Measurements from ENCODE around the gene EIF3D. TPM values are rescaled to one million over a fixed set of nuclear protein-coding genes. Genes with fewer than 3 reads are reported as not detected.
A peak's percentile ranks its signal among the peaks of the same experiment; 100 is the strongest.
"Not testable (repeated sequence)": the region's sequence is repeated elsewhere in the genome, so short reads cannot be mapped to it uniquely, and the experiment has no call there.

The EIF3D gene
- polyA plus RNA-seq, 1 donor: 215 TPM

- no peak for DNase-seq
- Histone ChIP-seq H3K4me1 (ENCODE audit: control insufficient read depth, insufficient read depth, low read length) (no peaks in the 10 kb centered on the region), H3K36me3 (ENCODE audit: control insufficient read depth, insufficient read depth, low read length) (no peaks in the 10 kb centered on the region), H3K9me3 (ENCODE audit: control insufficient read depth, low read depth, low read length) (no peaks in the 10 kb centered on the region), H3K4me3 (ENCODE audit: low read length) (no peak overlapping the region), H3K27me3 (ENCODE audit: control insufficient read depth, insufficient read depth, low read length) (peaks cover 17% of the 10 kb centered on the region), H3K27ac (ENCODE audit: low read length) (no peak overlapping the region)
- WGBS (ENCODE audit: insufficient coverage, low lambda C conversion rate): no CpG with 5 or more reads among the region's 7 CpGs
These were observed 9.6 kb upstream of the EIF3D start for GRCh38 chr22:36538529-36538928.

GRCh38 chr22:36536717-36537116 is 7.8 kb upstream of the EIF3D start:
- Histone ChIP-seq H3K9me3 (ENCODE audit: control insufficient read depth, low read depth, low read length) (no peaks in the 10 kb centered on the region), H3K27me3 (ENCODE audit: control insufficient read depth, insufficient read depth, low read length) (peaks cover 17% of the 10 kb centered on the region), H3K27ac (ENCODE audit: low read length) (no peak overlapping the region), H3K4me1 (ENCODE audit: control insufficient read depth, insufficient read depth, low read length) (no peaks in the 10 kb centered on the region), H3K4me3 (ENCODE audit: low read length) (no peak overlapping the region), H3K36me3 (ENCODE audit: control insufficient read depth, insufficient read depth, low read length) (no peaks in the 10 kb centered on the region)
- no peak for DNase-seq
- no CpG with 5 or more reads among the region's 7 CpGs for WGBS (ENCODE audit: insufficient coverage, low lambda C conversion rate)

- not testable (repeated sequence) for H3K4me1 ChIP-seq (ENCODE audit: control insufficient read depth, insufficient read depth, low read length); H3K4me3 ChIP-seq (ENCODE audit: low read length); H3K27me3 ChIP-seq (ENCODE audit: control insufficient read depth, insufficient read depth, low read length); H3K9me3 ChIP-seq (ENCODE audit: control insufficient read depth, low read depth, low read length); H3K36me3 ChIP-seq (ENCODE audit: control insufficient read depth, insufficient read depth, low read length); H3K27ac ChIP-seq (ENCODE audit: low read length); DNase-seq
- WGBS (ENCODE audit: insufficient coverage, low lambda C conversion rate): no CpG with 5 or more reads among the region's 4 CpGs
These were observed 4.4 kb upstream of the EIF3D start for GRCh38 chr22:36533320-36533719.

- Histone ChIP-seq H3K4me3 (ENCODE audit: low read length) (no peak overlapping the region), H3K4me1 (ENCODE audit: control insufficient read depth, insufficient read depth, low read length) (no peaks in the 10 kb centered on the region), H3K27ac (ENCODE audit: low read length) (no peak overlapping the region), H3K27me3 (ENCODE audit: control insufficient read depth, insufficient read depth, low read length) (peaks cover 3% of the 10 kb centered on the region), H3K36me3 (ENCODE audit: control insufficient read depth, insufficient read depth, low read length) (no peaks in the 10 kb centered on the region), H3K9me3 (ENCODE audit: control insufficient read depth, low read depth, low read length) (no peaks in the 10 kb centered on the region)
- no peak for DNase-seq
- no CpG with 5 or more reads among the region's 2 CpGs for WGBS (ENCODE audit: insufficient coverage, low lambda C conversion rate)
These were observed 3.5 kb upstream of the EIF3D start for GRCh38 chr22:36532466-36532865.

- H3K4me3 ChIP-seq (ENCODE audit: low read length): peak overlapping the region; percentile 97
- WGBS (ENCODE audit: insufficient coverage, low lambda C conversion rate): no CpG with 5 or more reads among the region's 8 CpGs
- no peaks in the 10 kb centered on the region for H3K9me3 ChIP-seq (ENCODE audit: control insufficient read depth, low read depth, low read length)
- no peaks in the 10 kb centered on the region for H3K4me1 ChIP-seq (ENCODE audit: control insufficient read depth, insufficient read depth, low read length)
- peak overlapping the region; percentile 86 for H3K27ac ChIP-seq (ENCODE audit: low read length)
- no peaks in the 10 kb centered on the region for H3K27me3 ChIP-seq (ENCODE audit: control insufficient read depth, insufficient read depth, low read length)
- DNase-seq: peak in 1 of 2 donors; percentile 53
- peaks cover 36% of the 10 kb centered on the region for H3K36me3 ChIP-seq (ENCODE audit: control insufficient read depth, insufficient read depth, low read length)
These were observed 625 bp downstream of the EIF3D start for GRCh38 chr22:36528341-36528740.

GRCh38 chr22:36522662-36523061 is 6.3 kb downstream of the EIF3D start:
- Histone ChIP-seq H3K36me3 (ENCODE audit: control insufficient read depth, insufficient read depth, low read length) (peaks cover 91% of the 10 kb centered on the region), H3K9me3 (ENCODE audit: control insufficient read depth, low read depth, low read length) (no peaks in the 10 kb centered on the region), H3K4me3 (ENCODE audit: low read length) (no peak overlapping the region), H3K4me1 (ENCODE audit: control insufficient read depth, insufficient read depth, low read length) (no peaks in the 10 kb centered on the region), H3K27ac (ENCODE audit: low read length) (no peak overlapping the region), H3K27me3 (ENCODE audit: control insufficient read depth, insufficient read depth, low read length) (no peaks in the 10 kb centered on the region)
- WGBS (ENCODE audit: insufficient coverage, low lambda C conversion rate): no CpG with 5 or more reads among the region's 6 CpGs
- DNase-seq: no peak

- no peaks in the 10 kb centered on the region for H3K27me3 ChIP-seq (ENCODE audit: control insufficient read depth, insufficient read depth, low read length)
- no peak overlapping the region for H3K27ac ChIP-seq (ENCODE audit: low read length)
- H3K4me3 ChIP-seq (ENCODE audit: low read length): no peak overlapping the region
- 92% methylated on average over 2 of the region's 3 CpGs for WGBS (ENCODE audit: insufficient coverage, low lambda C conversion rate)
- peaks cover 98% of the 10 kb centered on the region for H3K36me3 ChIP-seq (ENCODE audit: control insufficient read depth, insufficient read depth, low read length)
- no peak for DNase-seq
- no peaks in the 10 kb centered on the region for H3K4me1 ChIP-seq (ENCODE audit: control insufficient read depth, insufficient read depth, low read length)
- no peaks in the 10 kb centered on the region for H3K9me3 ChIP-seq (ENCODE audit: control insufficient read depth, low read depth, low read length)
These were observed 8.5 kb downstream of the EIF3D start for GRCh38 chr22:36520423-36520822.

- not testable (repeated sequence) for DNase-seq; H3K4me3 ChIP-seq (ENCODE audit: low read length); H3K9me3 ChIP-seq (ENCODE audit: control insufficient read depth, low read depth, low read length); H3K4me1 ChIP-seq (ENCODE audit: control insufficient read depth, insufficient read depth, low read length); H3K27me3 ChIP-seq (ENCODE audit: control insufficient read depth, insufficient read depth, low read length); H3K27ac ChIP-seq (ENCODE audit: low read length)
- no CpG with 5 or more reads among the region's 2 CpGs for whole genome bisulfite sequencing (ENCODE audit: insufficient coverage, low lambda C conversion rate)
- H3K36me3 ChIP-seq (ENCODE audit: control insufficient read depth, insufficient read depth, low read length): peaks cover 97% of the 10 kb centered on the region
These were observed 9.1 kb downstream of the EIF3D start for GRCh38 chr22:36519906-36520305.

GRCh38 chr22:36514766-36515165 is 14.2 kb downstream of the EIF3D start:
- Histone ChIP-seq H3K4me3 (ENCODE audit: low read length) (no peak overlapping the region), H3K36me3 (ENCODE audit: control insufficient read depth, insufficient read depth, low read length) (peaks cover 91% of the 10 kb centered on the region), H3K4me1 (ENCODE audit: control insufficient read depth, insufficient read depth, low read length) (no peaks in the 10 kb centered on the region), H3K27me3 (ENCODE audit: control insufficient read depth, insufficient read depth, low read length) (no peaks in the 10 kb centered on the region), H3K9me3 (ENCODE audit: control insufficient read depth, low read depth, low read length) (no peaks in the 10 kb centered on the region), H3K27ac (ENCODE audit: low read length) (no peak overlapping the region)
- DNase-seq: no peak
- WGBS (ENCODE audit: insufficient coverage, low lambda C conversion rate): 100% methylated on average over 1 of the region's 1 CpG

GRCh38 chr22:36512991-36513390 is 16.0 kb downstream of the EIF3D start:
- WGBS (ENCODE audit: insufficient coverage, low lambda C conversion rate): no CpG with 5 or more reads among the region's 4 CpGs
- Histone ChIP-seq H3K9me3 (ENCODE audit: control insufficient read depth, low read depth, low read length) (no peaks in the 10 kb centered on the region), H3K27me3 (ENCODE audit: control insufficient read depth, insufficient read depth, low read length) (no peaks in the 10 kb centered on the region), H3K4me1 (ENCODE audit: control insufficient read depth, insufficient read depth, low read length) (no peaks in the 10 kb centered on the region), H3K36me3 (ENCODE audit: control insufficient read depth, insufficient read depth, low read length) (peaks cover 74% of the 10 kb centered on the region), H3K27ac (ENCODE audit: low read length) (no peak overlapping the region), H3K4me3 (ENCODE audit: low read length) (no peak overlapping the region)
- DNase-seq: no peak

- H3K4me1 ChIP-seq (ENCODE audit: control insufficient read depth, insufficient read depth, low read length): peaks cover 3% of the 10 kb centered on the region
These were observed 16.6 kb downstream of the EIF3D start for GRCh38 chr22:36512333-36512732.

More at GRCh38 chr22:36512333-36512732, 16.6 kb downstream of the EIF3D start:
- peaks cover 67% of the 10 kb centered on the region for H3K36me3 ChIP-seq (ENCODE audit: control insufficient read depth, insufficient read depth, low read length)
- no CpG with 5 or more reads among the region's 8 CpGs for WGBS (ENCODE audit: insufficient coverage, low lambda C conversion rate)
- no peaks in the 10 kb centered on the region for H3K9me3 ChIP-seq (ENCODE audit: control insufficient read depth, low read depth, low read length)
- no peak overlapping the region for H3K4me3 ChIP-seq (ENCODE audit: low read length)
- no peaks in the 10 kb centered on the region for H3K27me3 ChIP-seq (ENCODE audit: control insufficient read depth, insufficient read depth, low read length)
- H3K27ac ChIP-seq (ENCODE audit: low read length): no peak overlapping the region
- no peak for DNase-seq

Data from large intestine (tissue), 3 donors.